Superior temporal gyrus (tissue), 1 donor: ENCODE data around the gene KLF3.

ENCODE experiments used
- DNase-seq: peaks from one replicate; pipeline ENCODE4 v3.0.0-alpha.2; 2016; ENCODE audit errors: extremely low spot score

The KLF3 gene

DNA sequence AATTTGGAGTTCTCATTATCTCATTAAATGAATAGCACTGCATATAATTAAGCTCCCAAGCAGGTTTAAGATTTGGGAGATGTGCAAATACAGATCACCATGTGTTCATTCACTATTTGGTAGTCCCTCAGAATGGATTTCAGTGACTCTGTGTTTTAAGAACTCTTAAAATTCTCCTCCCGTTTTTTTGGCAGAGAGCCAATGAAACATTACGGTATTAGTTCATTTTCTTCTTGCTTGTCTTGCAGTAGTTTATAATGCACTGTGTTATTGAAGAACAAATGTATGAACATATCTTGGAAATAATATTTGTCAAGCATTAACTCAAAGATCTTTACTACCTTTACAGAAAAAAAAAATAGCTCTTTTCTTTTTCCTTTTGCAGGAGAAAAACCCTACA is 32.7 kb downstream of the KLF3 start:
- DNase-seq, result no peak

DNA sequence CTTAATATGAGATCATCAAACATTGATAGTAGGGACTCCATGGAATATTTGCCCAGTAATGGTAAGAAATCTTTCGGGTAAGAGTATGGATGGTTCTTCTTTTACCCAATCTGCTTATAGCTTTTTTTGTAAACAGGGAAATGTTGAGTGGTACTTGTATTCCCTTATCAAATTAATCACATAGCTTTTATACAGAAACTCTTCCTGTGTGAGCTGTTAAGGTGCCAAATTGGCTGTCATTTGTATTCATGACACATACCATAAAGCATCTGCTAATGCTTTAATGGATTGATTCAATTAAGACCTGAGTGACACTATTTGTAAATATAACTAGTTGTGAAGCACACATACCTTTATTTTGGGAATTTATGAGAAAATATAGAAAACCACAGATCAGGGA is 34.2 kb downstream of the KLF3 start:
- DNase-seq, result no peak

DNA sequence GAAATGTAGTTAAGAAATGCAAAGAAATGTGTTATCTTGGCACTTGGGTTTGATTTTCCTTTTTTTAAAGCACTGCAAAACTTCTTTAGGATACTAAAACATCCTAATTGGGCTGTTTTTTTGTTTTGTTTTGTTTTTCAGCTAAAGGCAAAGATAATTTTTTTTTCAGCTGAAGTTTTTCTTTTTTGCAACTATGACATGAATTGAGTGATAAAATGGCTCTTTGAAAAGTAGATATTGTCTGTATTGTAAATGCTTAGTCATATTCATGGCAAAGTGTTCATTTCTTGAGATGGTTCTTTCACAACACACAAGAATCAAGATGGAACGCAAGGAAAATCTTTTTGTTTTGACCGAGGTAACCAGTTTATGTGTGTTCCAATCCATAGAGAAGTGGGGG is 35.1 kb downstream of the KLF3 start:
- no peak for DNase-seq

DNA sequence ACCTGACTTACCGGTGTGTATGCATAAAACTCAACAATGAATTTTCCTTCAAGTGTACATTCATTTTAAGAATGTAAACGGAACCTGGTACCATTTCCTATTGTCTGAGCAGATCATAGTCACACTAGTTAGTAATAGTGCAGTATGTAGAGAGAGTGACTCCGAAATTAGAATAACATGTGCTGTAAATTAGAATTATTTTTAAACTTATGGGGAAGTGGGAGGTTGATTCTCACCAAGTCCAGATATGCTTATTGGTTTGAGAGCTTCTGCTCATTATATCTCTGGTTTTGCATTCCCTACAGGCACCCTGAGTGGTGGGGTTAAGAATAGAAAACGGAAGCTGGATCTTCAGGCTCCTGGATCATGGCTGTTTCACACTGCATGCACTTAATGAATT is 39.6 kb downstream of the KLF3 start:
- no peak for DNase-seq

DNA sequence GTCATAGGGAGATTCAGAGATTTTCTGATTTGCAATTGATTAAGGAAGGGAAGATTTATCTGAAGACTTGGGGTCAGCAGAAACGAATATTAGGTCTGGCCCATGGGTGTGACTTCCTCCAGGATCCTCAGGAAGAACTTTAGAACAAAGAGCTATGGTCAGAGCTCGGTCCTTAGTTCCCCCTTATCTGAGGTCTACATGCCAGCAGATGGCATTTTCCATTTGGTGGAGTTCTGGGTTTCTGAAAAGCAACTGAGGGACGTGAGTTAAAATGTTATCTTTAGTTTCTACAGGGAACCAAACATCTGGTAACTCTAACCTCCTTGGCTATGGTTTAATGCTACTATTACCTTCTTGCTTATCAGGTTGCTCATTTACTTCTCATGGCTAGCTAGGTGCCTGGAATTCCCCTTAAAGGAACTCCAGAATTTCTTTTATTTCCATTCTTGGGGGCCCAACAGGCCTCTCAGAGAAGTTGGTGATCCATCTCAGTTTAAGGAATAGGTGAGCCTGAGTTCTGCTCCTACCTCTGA is 40.7 kb downstream of the KLF3 start:
- no peak for DNase-seq

DNA sequence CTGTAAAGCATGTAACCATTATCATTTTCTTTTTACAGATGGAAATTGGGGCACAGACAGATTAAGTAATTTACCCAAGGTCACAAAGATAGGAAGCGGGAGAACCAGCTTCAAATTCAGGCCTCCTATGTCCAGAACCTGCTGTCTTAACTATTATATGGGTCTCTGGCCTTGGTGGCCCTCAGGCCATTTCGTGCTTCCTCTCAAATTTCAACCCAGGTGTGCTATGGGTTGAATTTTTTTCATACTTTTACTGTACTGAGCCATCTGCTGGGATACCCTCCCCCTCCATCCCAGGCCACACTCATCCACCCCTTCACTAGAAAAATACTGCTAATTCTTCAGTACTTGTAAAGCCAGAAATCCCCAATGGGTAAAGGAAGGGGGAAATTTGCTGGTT is 42.3 kb downstream of the KLF3 start:
- no peak for DNase-seq

DNA sequence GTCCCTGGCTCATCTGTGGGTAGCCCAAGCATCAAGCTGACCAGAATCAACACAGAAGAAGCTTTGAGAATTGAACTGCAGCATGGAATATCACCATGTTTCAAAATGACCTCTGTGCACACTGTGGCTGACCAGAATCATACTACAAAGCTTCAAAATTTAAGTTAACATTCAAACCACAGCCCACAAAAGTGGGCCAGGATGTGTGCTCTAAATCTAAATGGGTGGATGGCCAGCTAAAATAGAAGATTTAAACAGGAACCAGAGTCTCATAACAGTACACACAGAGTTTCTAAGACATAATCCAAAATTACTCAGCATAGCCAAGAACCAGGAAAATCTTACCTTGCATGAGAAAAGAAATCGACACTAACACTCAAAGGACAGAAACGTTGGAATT is 46.1 kb downstream of the KLF3 start:
- no peak for DNase-seq

DNA sequence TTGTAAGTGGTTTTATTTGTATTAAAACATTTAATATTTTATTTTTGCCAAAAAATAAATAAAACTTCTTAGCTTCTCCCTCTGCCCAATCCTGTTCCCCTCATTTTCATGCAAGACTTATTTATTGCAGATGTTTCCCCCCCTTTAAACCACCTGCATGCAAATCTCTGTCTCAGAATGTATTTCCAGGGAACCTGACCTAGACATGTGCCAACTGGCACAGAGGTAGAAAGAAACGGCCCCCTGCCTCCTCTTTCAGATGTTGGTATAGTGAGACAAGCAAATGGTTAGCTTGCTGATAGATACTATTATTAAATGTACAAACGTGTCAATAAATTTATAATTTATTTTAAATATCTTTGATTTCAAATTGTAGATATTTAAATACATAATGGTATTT is 47.1 kb downstream of the KLF3 start:
- no peak for DNase-seq

DNA sequence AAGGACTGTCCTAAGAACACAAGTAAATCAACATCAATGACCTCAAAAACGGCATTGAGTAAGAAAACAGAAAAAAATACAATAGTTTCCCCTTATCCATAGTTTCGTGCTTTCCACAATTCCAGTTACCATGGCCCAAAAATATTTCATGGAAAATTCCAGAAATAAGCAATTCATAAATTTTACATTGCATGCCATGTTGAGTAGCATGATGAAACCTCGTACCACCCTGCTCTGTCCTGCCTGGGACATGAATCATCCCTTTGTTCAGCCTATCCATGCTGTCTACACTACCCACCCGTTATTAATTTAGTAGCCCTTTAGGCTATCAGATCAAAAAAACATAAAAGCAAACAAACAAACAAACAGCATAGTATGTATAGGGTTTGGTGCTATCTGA is 51.1 kb downstream of the KLF3 start:
- no peak for DNase-seq

DNA sequence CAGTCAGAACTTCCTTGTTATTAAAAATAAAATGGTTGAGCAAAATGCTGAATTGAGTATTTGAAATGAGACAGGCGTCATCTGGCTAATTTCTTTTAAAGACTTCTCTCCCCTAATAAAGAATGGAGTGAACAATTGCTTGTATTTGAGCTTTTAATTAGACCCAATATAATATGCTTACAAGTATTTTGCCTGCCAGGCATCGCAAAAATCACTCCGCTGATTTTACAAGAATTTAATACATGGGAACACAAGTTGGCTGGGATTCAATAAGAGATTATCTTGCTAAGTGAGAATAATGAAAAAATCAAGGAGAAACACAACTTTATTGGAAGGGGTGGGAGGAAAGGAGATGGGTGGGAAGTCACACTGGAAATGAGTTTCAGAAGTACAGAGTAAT is 52.3 kb downstream of the KLF3 start:
- DNase-seq, result no peak

DNA sequence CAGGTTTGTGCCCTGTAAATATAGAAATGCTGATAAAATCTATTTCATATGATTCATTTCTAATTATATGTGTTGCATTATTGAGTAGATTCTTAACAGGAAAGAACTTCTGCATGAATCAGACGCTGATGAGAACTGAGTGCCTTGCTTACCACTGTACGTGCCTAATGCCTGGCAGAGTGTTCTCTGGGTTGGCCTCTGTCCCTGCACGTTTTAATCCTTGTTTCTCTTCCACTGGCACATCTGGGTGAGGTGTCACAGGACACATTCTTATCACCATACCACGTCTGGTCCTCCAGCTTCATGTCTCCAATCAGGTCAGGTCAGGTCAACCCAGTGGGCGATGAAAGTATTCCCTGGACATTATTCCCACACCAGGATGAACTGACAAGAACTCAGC is 53.6 kb downstream of the KLF3 start:
- DNase-seq, result no peak

DNA sequence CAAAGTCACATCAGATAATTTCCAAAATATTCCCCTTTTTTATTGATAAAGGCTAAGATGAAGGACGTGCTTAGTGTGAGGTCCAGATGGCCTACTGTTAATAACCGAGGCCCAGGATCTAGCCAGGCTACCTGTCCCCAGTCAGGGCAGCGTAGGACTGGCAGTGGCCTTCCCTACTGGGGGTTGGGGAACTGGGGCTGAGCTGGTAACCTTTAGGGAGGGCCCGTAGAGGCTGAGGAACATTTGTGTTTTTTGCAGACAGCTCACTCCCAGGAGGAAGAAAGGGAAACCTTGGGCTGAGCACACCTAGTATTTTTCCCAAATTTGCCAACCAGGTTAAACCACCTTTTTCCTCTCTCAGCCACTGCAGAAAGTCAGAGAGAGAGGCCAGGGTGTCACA is 59.1 kb downstream of the KLF3 start:
- DNase-seq, result no peak

DNA sequence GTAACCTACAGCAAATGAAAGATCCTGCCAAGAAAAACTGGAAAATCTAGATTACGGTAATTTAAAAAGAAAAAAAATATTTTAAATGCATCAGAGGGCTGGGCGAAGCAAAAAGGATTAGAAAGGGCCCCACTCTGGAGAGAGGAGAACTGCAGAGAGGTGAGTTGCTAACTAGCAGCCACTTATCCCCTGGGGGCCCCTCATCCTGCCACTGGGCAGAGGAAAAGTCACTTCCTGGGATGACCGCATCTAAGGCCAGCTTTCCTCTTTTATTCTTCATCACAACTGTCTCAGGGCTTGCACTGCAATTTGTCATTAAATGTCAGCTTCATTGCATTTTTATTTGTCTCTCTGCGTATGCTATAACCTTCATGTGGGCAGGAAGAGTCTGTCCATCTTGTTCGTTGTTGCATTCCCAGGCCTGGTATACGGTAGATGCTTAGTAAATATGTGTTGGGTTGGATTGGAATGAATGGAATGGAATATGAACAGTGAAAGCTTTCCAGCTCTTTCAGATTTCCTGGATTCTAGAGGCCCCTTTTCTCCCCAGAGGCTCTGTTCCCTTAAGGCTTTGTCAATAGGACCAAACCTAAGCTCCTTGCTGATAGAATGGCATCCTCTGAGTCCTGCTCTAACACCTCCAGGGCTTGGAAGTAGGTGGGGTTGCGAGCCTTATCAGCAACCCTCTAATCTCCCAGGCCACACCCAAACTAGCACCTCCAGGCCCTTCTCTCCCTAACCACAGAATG is 59.9 kb downstream of the KLF3 start:
- no peak for DNase-seq

DNA sequence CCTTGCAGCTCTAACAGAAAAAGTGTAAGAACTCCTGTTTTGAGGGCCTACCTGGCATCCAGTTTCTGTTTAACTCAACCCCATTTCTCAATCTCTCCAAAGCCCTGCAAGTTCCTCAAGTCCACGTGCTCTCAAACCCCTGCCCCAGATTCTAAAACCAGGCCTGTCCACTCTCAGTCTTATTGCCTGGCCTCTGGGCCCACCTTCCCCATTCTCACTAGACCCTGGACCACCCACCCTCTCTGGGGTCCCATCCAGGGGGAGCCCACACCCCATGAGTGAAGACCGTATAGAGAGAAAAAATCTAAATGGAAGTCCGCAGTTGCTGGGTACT is 60.4 kb downstream of the KLF3 start:
- no peak for DNase-seq

DNA sequence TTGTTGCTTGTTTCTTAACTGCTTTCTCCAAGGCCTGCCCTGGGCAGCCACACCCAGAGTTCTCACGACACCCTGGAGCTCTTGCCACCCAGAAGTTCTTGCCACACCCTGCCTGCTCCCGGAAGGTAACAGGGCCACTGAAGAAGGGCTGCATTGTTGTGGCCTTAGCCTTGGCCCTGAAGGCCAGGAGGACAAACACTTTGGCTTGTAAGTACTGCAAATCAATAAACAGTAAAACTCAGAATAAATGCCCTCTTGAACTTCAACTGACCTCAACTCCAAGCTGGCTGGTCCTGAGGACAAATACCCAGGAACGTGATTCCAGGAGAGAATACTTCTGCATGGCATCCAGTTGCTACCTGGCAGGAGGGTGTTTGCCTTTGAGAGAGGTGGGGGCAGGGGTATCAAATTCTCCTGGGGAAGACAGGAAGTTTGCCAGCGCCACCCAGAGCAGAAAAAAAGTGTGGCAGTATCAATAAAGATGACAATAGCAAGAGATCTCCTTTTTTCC is 64.7 kb downstream of the KLF3 start:
- DNase-seq, result no peak

DNA sequence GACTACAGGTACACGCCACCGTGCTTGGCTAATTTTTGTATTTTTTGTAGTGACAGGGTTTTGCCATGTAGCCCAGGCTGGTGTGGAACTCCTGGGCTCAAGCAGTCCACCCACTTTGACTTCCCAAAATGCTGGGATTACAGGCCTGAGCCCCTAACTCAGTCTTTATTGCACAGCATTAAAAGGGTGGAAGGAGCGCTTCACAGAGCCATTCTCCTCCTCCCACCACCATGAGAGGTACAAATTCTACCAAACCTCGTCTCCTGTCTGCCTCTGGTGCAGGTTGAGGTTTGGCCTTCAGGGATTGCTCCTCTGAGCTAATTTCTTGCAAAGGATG is 66.5 kb downstream of the KLF3 start:
- no peak for DNase-seq

DNA sequence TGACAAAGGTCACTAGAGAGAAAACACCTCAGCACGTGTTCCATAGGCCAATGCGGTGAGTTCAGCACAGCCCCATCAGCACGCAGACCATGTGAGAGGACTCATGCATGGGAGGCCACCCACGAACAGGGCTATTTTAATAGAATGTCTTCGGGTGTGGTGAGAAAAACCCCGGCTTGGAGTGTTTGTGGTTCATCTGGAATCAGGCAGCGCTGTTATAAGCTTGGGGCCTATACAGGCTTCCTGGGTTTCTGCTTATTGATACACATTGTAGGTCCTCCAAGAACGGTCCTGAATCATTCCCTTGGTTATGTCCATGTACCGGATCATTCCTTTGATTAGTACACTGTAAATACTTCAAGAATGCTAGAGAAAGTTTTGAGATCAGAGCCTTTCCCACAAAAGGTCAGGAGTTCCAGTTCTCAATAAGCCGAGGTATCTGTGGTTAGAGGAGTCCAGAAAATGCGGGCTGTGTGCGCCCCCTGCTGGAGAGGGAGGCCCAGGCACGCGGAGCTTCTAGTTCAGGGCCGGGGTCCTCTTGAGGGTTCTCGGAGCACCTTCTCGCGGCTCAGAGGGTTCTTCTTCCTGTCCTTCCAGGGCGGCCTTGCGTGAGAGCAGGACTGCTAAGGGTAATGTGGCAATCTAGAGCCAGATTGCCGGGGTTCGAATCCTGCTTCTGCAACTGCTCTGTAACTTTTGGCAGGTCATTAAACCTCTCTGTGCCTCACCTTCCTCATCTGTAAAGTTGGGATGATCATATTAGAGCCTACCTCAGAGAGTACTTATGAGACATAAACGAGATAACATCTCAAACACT is 67.0 kb downstream of the KLF3 start:
- DNase-seq, result peak; percentile 85

DNA sequence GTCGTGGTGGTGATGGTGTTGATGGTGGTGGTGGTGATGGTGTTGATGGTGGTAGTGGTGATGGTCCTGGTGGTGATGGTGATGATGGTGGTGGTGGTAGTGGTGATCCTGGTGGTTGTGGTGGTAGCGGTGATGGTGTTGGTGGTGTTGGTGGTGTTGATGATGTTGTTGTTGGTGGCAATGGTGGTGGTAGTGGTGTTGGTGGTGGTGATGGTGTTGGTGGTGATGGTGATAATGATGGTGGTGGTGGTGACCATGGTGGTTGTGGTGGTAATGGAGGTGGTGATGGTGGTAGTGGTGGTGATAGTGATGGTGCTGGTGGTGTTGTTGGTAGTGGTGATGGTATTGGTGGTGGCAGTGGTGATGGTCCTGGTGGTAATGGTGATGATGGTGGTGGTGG is 69.7 kb downstream of the KLF3 start:
- DNase-seq, result no peak

DNA sequence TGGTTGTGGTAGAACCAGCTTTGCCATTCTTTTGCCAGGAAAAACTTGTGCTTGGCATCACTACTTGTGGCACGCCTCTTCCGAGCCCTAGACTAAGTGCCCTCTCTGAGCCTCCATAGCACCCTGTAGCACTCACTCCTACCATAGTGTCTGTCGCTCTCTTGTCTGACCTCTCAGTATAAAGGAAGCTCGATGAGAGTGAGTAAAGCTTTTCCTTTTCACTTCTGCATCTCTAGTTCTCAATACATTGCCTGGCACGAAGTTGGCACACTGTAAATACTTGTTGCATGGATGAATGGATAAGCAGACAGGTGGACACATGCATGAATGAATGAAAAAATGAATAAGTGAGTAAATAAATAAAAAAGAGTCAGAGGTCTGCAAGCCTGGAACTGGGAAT is 70.4 kb downstream of the KLF3 start:
- no peak for DNase-seq

DNA sequence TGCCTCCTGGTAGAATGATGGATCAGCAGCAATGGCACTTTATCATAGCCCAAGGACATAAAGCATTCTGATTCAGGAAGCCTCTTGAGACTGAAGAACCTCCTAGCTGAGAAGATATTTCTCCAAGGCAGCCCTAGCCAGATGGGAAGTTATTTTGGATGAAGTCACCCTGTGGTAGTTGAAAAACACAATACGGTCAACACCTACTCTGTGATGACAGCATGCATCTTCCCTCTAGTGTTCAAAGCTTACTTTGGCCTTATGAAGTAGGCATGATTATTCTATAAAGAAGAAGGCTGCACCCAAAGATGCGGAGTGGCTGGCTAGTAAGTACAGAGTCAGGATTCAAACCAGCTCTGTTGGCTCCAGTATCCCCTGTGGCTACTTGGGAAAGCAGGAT is 70.9 kb downstream of the KLF3 start:
- DNase-seq, result no peak

DNA sequence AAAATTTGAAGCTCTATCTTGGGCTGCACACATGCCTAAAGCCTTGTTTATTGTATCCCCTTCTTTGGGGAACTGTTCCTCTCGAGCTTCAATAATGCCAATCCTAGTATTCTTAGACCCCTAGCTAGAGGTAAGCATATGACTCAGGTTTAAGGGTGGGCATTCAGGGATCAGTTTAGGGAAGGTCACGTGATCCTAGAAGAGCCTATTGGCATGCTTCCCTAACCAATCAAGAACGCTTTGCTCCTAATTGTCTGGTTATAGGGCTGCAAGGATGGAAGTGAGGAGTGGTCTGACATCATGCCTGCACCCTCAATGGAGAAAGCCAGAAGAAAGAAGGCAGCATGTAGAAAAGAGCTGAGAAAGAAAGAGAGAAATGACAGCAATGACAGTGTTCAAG is 71.9 kb downstream of the KLF3 start:
- no peak for DNase-seq

DNA sequence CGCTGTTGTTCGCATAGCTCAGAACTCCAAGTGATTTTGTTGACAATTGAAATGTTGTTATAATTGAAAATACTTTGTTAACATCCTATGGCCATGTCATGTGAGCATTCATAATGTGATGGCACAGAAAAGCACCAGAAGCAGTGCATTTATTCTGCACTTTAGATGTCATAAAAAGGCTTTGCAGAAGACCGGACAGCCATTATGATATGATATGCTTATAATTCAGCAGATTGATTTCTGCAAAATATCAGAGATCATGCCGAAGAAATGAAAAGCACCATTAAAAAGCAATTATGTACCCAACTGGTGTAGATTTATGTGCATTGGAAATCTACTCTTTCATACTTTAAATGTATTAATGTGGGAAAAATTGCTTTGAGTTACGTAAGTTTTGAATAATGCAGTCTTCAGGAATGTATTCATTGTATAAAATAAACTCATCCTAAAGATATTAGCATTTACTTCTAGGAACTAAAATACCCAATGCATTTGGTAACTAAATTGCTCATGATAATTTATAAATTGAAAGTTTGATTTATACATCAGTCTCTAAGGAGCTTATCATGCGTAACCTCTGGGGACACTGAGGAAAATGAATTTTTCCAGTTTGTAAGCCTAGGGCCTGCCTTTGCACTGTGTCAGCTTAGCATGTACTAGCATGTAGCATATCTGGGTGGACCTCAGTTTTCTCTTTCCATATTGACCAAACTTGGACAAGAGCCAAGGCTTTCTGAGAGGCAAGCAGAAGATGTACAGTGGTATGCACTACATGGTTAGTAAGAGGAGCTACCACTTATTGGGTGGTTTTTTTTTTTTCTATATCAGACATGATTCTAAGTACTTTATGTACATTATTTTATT is 75.2 kb downstream of the KLF3 start:
- no peak for DNase-seq
